Adipose tissue (tissue), 3 donors: Measurements from ENCODE around the gene ASIC4. TPM values are rescaled to one million over a fixed set of nuclear protein-coding genes. Genes with fewer than 3 reads are reported as not detected.

Experiments used
- H3K27ac ChIP-seq: one replicate; pipeline ENCODE4 v1.5.1; 2013; ENCODE audit warnings: low read depth, low read length
- WGBS, 3 donors: extraction: QIAGEN DNeasy Blood & Tissue Kit; methylation state at CpG; one replicate each; pipeline ENCODE4 v1.1.7; 2013; 5-methylcytosine and 5-hydroxymethylcytosine counted together
- polyA plus RNA-seq, 3 donors: library from polyadenylated mRNA; stranded (reverse); fragments of 200-250 nt; gene quantifications; one replicate each; pipeline ENCODE4 v1.2.3, GENCODE V29; 2013
- donor health status: healthy with polysubstance abuse.
- donor health status: Bipolar disorder and iron deficiency.
- donor health status: healthy.

Gene ASIC4
- polyA plus RNA-seq, 3 donors: 0.02 to 0.11 TPM; not detected in 1

GRCh38 chr2:219539926-219540678 lies 25.8 kb downstream of the ASIC4 start:
- no peak overlapping the region for H3K27ac ChIP-seq
- 93 to 95% (median 94%) methylated on average over 46 of the region's 46 CpGs for WGBS, 3 donors

DNA sequence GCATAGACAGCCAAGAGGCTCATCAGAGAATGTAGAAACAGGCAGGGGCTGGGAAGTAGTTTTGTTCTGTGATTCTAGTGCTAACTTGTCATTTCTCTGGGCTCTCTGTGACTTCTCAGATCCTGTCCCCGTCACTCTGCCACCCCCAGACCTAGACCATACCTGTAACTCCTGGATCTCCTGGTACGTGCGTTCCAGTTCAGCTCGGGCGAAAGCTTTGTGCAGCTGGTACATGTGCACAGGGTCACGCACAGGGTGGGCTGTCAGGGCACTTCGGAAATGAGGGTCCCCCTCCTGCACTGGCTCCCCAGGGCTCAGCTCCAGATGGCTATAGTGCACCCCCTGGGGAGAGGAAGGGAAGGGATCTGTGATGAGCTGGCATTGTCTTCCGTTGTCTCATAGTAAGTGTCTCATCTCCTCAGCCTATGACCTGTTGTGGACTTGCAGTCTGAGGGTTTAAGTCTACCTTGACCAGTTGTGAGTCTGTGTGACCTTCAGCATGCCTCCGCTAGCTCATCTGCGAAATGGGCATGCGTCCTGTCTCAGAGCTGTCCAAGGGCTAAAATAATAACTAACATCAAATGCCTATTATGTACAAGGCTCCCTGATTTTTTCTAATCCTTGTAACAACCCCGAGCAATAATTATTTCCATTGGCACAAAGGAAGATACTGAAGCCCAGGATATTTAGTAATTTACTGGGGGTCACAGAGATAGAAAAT lies 26.7 kb downstream of the ASIC4 start:
- 86 to 91% (median 88%) methylated on average over 12 of the region's 12 CpGs for whole genome bisulfite sequencing, 3 donors
- no peak overlapping the region for H3K27ac ChIP-seq

GRCh38 chr2:219541611-219542180 lies 27.4 kb downstream of the ASIC4 start:
- no peak overlapping the region for H3K27ac ChIP-seq
- 2 to 16% (median 10%) methylated on average over 48 of the region's 48 CpGs for WGBS, 3 donors

GRCh38 chr2:219542931-219543595 lies 28.8 kb downstream of the ASIC4 start:
- 0 to 1% (median 1%) methylated on average over 53 to 66 of the region's 66 CpGs for WGBS, 3 donors
- peak overlapping the region; percentile 48 for H3K27ac ChIP-seq

- 0 to 2% (median 1%) methylated on average over 51 to 75 of the region's 75 CpGs for WGBS, 3 donors
- peak within 1 kb of the TSS; percentile 48 for H3K27ac ChIP-seq
Observed at GRCh38 chr2:219543596-219544358, 29.5 kb downstream of the ASIC4 start, which contains the start of the genes CHPF and TMEM198. TSS of gene CHPF (minus strand) at chr2:219543809. CDS start at chr2:219543538, 271 bp downstream. TSS of gene TMEM198 (plus strand) at chr2:219544028. CDS start at chr2:219544728, 700 bp downstream.

- 38 to 48% (median 40%) methylated on average over 9 of the region's 9 CpGs for WGBS, 3 donors
- no peak overlapping the region for H3K27ac ChIP-seq
Observed at GRCh38 chr2:219544567-219544966, 30.3 kb downstream of the ASIC4 start.

GRCh38 chr2:219545295-219545942 lies 31.1 kb downstream of the ASIC4 start:
- H3K27ac ChIP-seq: no peak overlapping the region
- WGBS, 3 donors: 85 to 87% (median 86%) methylated on average over 3 of the region's 3 CpGs

GRCh38 chr2:219545943-219546352 lies 31.7 kb downstream of the ASIC4 start:
- H3K27ac ChIP-seq: no peak overlapping the region
- 61 to 78% (median 62%) methylated on average over 4 of the region's 4 CpGs for WGBS, 3 donors

- WGBS, 3 donors: 96 to 97% (median 96%) methylated on average over 24 to 26 of the region's 26 CpGs
- H3K27ac ChIP-seq: no peak overlapping the region
Observed at GRCh38 chr2:219547621-219548020, 33.3 kb downstream of the ASIC4 start.

DNA sequence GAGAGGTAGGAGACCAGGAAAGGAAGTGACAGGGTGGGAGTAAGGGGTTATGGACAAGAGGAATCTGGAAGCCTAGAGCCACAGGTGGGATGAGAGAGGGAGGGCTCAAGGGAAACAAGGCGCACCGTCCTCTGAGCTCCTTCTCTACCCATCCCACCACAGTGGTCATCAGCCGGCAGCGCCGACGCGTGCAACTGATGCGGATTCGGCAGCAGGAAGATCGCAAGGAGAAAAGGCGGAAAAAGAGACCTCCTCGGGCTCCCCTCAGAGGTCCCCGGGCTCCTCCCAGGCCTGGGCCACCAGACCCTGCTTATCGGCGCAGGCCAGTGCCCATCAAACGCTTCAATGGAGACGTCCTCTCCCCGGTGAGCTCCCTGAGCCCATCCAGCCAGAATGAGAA lies 34.7 kb downstream of the ASIC4 start:
- H3K27ac ChIP-seq: no peak overlapping the region
- 93 to 97% (median 93%) methylated on average over 18 of the region's 18 CpGs for WGBS, 3 donors

GRCh38 chr2:219549619-219550018 lies 35.3 kb downstream of the ASIC4 start:
- H3K27ac ChIP-seq: no peak overlapping the region
- WGBS, 3 donors: 83 to 90% (median 85%) methylated on average over 9 of the region's 9 CpGs

GRCh38 chr2:219551441-219552381 lies 37.4 kb downstream of the ASIC4 start:
- 7 to 10% (median 9%) methylated on average over 54 of the region's 54 CpGs for WGBS, 3 donors
- no peak overlapping the region for H3K27ac ChIP-seq

- WGBS, 3 donors: 1 to 2% (median 1%) methylated on average over 75 to 99 of the region's 99 CpGs
- H3K27ac ChIP-seq: no peak overlapping the region
Observed at GRCh38 chr2:219552382-219553167, 38.3 kb downstream of the ASIC4 start.

- no peak overlapping the region for H3K27ac ChIP-seq
- WGBS, 3 donors: 14 to 35% (median 31%) methylated on average over 7 of the region's 7 CpGs
Observed at GRCh38 chr2:219553168-219553417, 38.8 kb downstream of the ASIC4 start.

- WGBS, 3 donors: 73 to 81% (median 79%) methylated on average over 12 of the region's 12 CpGs
- no peak overlapping the region for H3K27ac ChIP-seq
Observed at GRCh38 chr2:219553463-219553963, 39.2 kb downstream of the ASIC4 start.

DNA sequence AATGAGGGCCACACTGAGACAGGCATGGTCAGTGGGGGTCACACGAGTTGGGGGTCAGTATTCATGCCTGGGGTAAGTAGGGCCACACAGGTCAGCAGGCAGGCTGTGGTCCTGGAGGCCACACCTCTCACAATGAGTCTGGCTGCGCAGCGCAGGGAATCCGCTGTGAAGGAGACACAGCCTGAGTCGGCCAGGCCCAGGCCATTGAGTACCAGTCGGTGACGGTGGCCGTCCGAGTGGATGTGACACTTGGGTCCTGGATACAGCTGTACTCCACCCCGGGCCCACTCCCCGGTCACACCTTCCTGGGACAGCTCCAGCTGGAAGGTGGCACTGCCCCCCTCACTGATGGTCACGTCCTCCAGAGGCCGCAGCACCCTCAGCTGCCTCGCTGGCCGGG lies 40.1 kb downstream of the ASIC4 start:
- H3K27ac ChIP-seq: no peak overlapping the region
- 91 to 95% (median 92%) methylated on average over 15 of the region's 15 CpGs for WGBS, 3 donors
